WTC11 (cell line): ENCODE measurements around the gene ZNF438. TPM values are rescaled to one million over a fixed set of nuclear protein-coding genes. Genes with fewer than 3 reads are reported as not detected.

ENCODE experiments used
- ATAC-seq: fragments of 200-7000 bp; cut with Tn5 transposase; 2 replicates; pipeline ENCODE4 v1.10.0; 2021; ENCODE audit warnings: mild to moderate bottlenecking, moderate library complexity
- CTCF ChIA-PET: fragments of 300-600 bp; sonication (Branson Sonifier 250); formaldehyde crosslinking; loops from one replicate; lab custom pipeline; 2021; ENCODE audit warnings: antibody characterized with exemption; lab: Charles Lee
- POLR2A ChIA-PET: fragments of 350-600 bp; sonication (Branson Sonifier 250); formaldehyde crosslinking; loops from one replicate; lab custom pipeline; 2021; ENCODE audit warnings: antibody characterized with exemption; lab: Charles Lee
- DNase-seq: peaks from one replicate; pipeline ENCODE4 v3.0.0; 2021; ENCODE audit warnings: low spot score
- H3K27ac Mint-ChIP-seq: 2 replicates; pipeline ENCODE4 v1.8.0; 2021; ENCODE audit warnings: mixed read lengths
- H3K27me3 Mint-ChIP-seq: 2 replicates; pipeline ENCODE4 v1.8.0; 2021; ENCODE audit warnings: low read depth, mild to moderate bottlenecking, moderate library complexity, mixed read lengths
- H3K36me3 Mint-ChIP-seq: 2 replicates; pipeline ENCODE4 v1.8.0; 2021; ENCODE audit warnings: mixed read lengths
- H3K4me1 Mint-ChIP-seq: 2 replicates; pipeline ENCODE4 v1.8.0; 2022; ENCODE audit warnings: mixed read lengths
- H3K4me3 Mint-ChIP-seq: 2 replicates; pipeline ENCODE4 v1.8.0; 2021; ENCODE audit warnings: mild to moderate bottlenecking, moderate library complexity, mixed read lengths
- H3K9me3 Mint-ChIP-seq: 2 replicates; pipeline ENCODE4 v1.8.0; 2021; ENCODE audit warnings: mixed read lengths
- ARID4B ChIP-seq: sonication (generic); formaldehyde crosslinking; IDR thresholded peaks from 2 replicates; pipeline ENCODE4 v1.8.0; 2023; ENCODE audit warnings: missing genetic modification reagents, mild to moderate bottlenecking, borderline replicate concordance
- ATF2 ChIP-seq: sonication (generic); formaldehyde crosslinking; IDR thresholded peaks from 2 replicates; pipeline ENCODE4 v1.8.1; 2022; ENCODE audit warnings: low read depth, missing genetic modification reagents, borderline replicate concordance
- ATF6 ChIP-seq: sonication (generic); formaldehyde crosslinking; IDR thresholded peaks from 2 replicates; pipeline ENCODE4 v1.8.1; 2023; ENCODE audit warnings: mild to moderate bottlenecking, missing genetic modification reagents
- CBFB ChIP-seq: sonication (generic); formaldehyde crosslinking; IDR thresholded peaks from 2 replicates; pipeline ENCODE4 v1.8.1; 2022; ENCODE audit warnings: mild to moderate bottlenecking, low read depth, missing genetic modification reagents
- ETV6 ChIP-seq: sonication (generic); formaldehyde crosslinking; IDR thresholded peaks from 2 replicates; pipeline ENCODE4 v1.8.1; 2022; ENCODE audit warnings: mild to moderate bottlenecking, missing genetic modification reagents
- FOXK1 ChIP-seq: sonication (generic); formaldehyde crosslinking; IDR thresholded peaks from 2 replicates; pipeline ENCODE4 v1.8.0; 2022; ENCODE audit warnings: mild to moderate bottlenecking, moderate library complexity, missing genetic modification reagents
- GRHL2 ChIP-seq: fragments of 250-450 bp; sonication (Bioruptor Pico); IDR thresholded peaks from 2 replicates; pipeline ENCODE4 v1.8.0; 2022; ENCODE audit warnings: mild to moderate bottlenecking, moderate library complexity; ENCODE audit not compliant: insufficient replicate concordance, severe bottlenecking
- IRF1 ChIP-seq: sonication (generic); formaldehyde crosslinking; IDR thresholded peaks from 2 replicates; pipeline ENCODE4 v1.8.0; 2023; ENCODE audit warnings: missing genetic modification reagents
- IRF2 ChIP-seq: sonication (generic); formaldehyde crosslinking; IDR thresholded peaks from 2 replicates; pipeline ENCODE4 v1.8.0; 2022; ENCODE audit warnings: low read depth, missing genetic modification reagents, borderline replicate concordance
- MAX ChIP-seq: sonication (generic); formaldehyde crosslinking; IDR thresholded peaks from 2 replicates; pipeline ENCODE4 v1.8.0; 2022; ENCODE audit warnings: mild to moderate bottlenecking, missing genetic modification reagents
- NFATC4 ChIP-seq: fragments of 250-450 bp; sonication (Bioruptor Pico); IDR thresholded peaks from 2 replicates; pipeline ENCODE4 v1.9.0; 2021; ENCODE audit warnings: mild to moderate bottlenecking
- NFE2L1 ChIP-seq: sonication (generic); formaldehyde crosslinking; IDR thresholded peaks from 2 replicates; pipeline ENCODE4 v1.8.1; 2023; ENCODE audit warnings: missing genetic modification reagents
- RELA ChIP-seq: sonication (generic); formaldehyde crosslinking; IDR thresholded peaks from 2 replicates; pipeline ENCODE4 v1.8.1; 2022; ENCODE audit warnings: missing genetic modification reagents, mild to moderate bottlenecking, borderline replicate concordance
- TEAD1 ChIP-seq: sonication (generic); formaldehyde crosslinking; IDR thresholded peaks from 2 replicates; pipeline ENCODE4 v1.8.0; 2022; ENCODE audit warnings: mild to moderate bottlenecking, missing genetic modification reagents
- TEAD4 ChIP-seq: sonication (generic); formaldehyde crosslinking; IDR thresholded peaks from 2 replicates; pipeline ENCODE4 v1.8.0; 2022; ENCODE audit warnings: mild to moderate bottlenecking, missing genetic modification reagents
- USF2 ChIP-seq: sonication (generic); formaldehyde crosslinking; IDR thresholded peaks from 2 replicates; pipeline ENCODE4 v1.8.1; 2023; ENCODE audit warnings: mild to moderate bottlenecking, missing genetic modification reagents, moderate library complexity
- ZBTB43 ChIP-seq: sonication (generic); formaldehyde crosslinking; IDR thresholded peaks from 2 replicates; pipeline ENCODE4 v1.8.1; 2023; ENCODE audit warnings: mild to moderate bottlenecking, missing genetic modification reagents
- ZNF121 ChIP-seq: sonication (generic); formaldehyde crosslinking; IDR thresholded peaks from 2 replicates; pipeline ENCODE4 v1.8.0; 2023; ENCODE audit warnings: missing genetic modification reagents
- ZNF138 ChIP-seq: sonication (generic); formaldehyde crosslinking; conservative IDR thresholded peaks from 2 replicates; pipeline ENCODE4 v1.8.1; 2022; ENCODE audit warnings: mild to moderate bottlenecking, moderate library complexity, missing genetic modification reagents
- ZNF232 ChIP-seq: sonication (generic); formaldehyde crosslinking; IDR thresholded peaks from 2 replicates; pipeline ENCODE4 v1.8.0; 2022; ENCODE audit warnings: mild to moderate bottlenecking, missing genetic modification reagents
- ZNF263 ChIP-seq: sonication (generic); formaldehyde crosslinking; IDR thresholded peaks from 2 replicates; pipeline ENCODE4 v1.8.1; 2022; ENCODE audit warnings: low read depth, mild to moderate bottlenecking, moderate library complexity, missing genetic modification reagents
- ZNF416 ChIP-seq: fragments of 250-450 bp; sonication (Bioruptor Pico); IDR thresholded peaks from 2 replicates; pipeline ENCODE4 v1.9.0; 2021; ENCODE audit warnings: mild to moderate bottlenecking, inconsistent platforms
- total RNA-seq: library from RNA; stranded (reverse); gene quantifications from 3 replicates; pipeline ENCODE4 v1.2.3, GENCODE V29; 2021

Gene ZNF438
- total RNA-seq, 1 experiment from 2014 or later = 1.9 TPM

- TF ChIP-seq IRF1 (CRISPR knock-in tag) (no peak), TEAD4 (CRISPR knock-in tag) (no peak), ZNF138 (CRISPR knock-in tag) (no peak), ZNF121 (CRISPR knock-in tag) (no peak), IRF2 (CRISPR knock-in tag) (no peak), FOXK1 (CRISPR knock-in tag) (no peak), ATF2 (CRISPR knock-in tag) (no peak), NFE2L1 (CRISPR knock-in tag) (no peak)
These were observed 91.4 kb downstream of the ZNF438 start (continued) for GRCh38 chr10:30940256-30940655.

GRCh38 chr10:30939643-30940251, 91.9 kb downstream of the ZNF438 start:
- peaks cover 9% of the 10 kb centered on the region for H3K4me1 Mint-ChIP-seq
- CTCF ChIA-PET = no interaction called here
- peaks cover 16% of the 10 kb centered on the region for H3K9me3 Mint-ChIP-seq
- ATAC-seq = no peak
- DNase-seq = no peak
- TF ChIP-seq MAX (CRISPR knock-in tag) (no peak), ZNF416 (CRISPR knock-in tag) (no peak), TEAD1 (CRISPR knock-in tag) (no peak)
- TF ChIP-seq, all 79 proteins: peak for 0
- Mint-ChIP-seq H3K27me3 (no peaks in the 10 kb centered on the region), H3K36me3 (peaks cover 14% of the 10 kb centered on the region), H3K27ac (no peak overlapping the region), H3K4me3 (no peak overlapping the region)
- POLR2A ChIA-PET = no interaction called here

- Mint-ChIP-seq H3K27ac (no peak overlapping the region), H3K36me3 (peaks cover 26% of the 10 kb centered on the region), H3K9me3 (peaks cover 31% of the 10 kb centered on the region), H3K27me3 (no peaks in the 10 kb centered on the region), H3K4me1 (no peaks in the 10 kb centered on the region), H3K4me3 (no peak overlapping the region)
- ChIA-PET POLR2A (no interaction called here), CTCF (no interaction called here)
- DNase-seq (no peak), ATAC-seq (no peak)
- no peak for TF ChIP-seq ATF6
- TF ChIP-seq ETV6 (CRISPR knock-in tag) = no peak
- TF ChIP-seq ZNF263 = no peak
- no peak for TF ChIP-seq RELA (CRISPR knock-in tag)
- no peak for TF ChIP-seq ZBTB43 (CRISPR knock-in tag)
- no peak for TF ChIP-seq ARID4B (CRISPR knock-in tag)
- no peak for TF ChIP-seq CBFB
- TF ChIP-seq NFATC4 (CRISPR knock-in tag) = no peak
- no peak for TF ChIP-seq USF2 (CRISPR knock-in tag)
- no peak for TF ChIP-seq TEAD4 (CRISPR knock-in tag)
- no peak for TF ChIP-seq ZNF232 (CRISPR knock-in tag)
- TF ChIP-seq GRHL2 = no peak
These were observed 96.6 kb downstream of the ZNF438 start for GRCh38 chr10:30935078-30935477.
